Mucosa of descending colon (tissue), 3 donors: Measurements from ENCODE around the gene RANBP10. TPM values are rescaled to one million over a fixed set of nuclear protein-coding genes. Genes with fewer than 3 reads are reported as not detected.

ENCODE experiments used
- ATAC-seq: fragments of 200-7000 bp; cut with Tn5 transposase; one replicate; pipeline ENCODE4 v1.9.1; 2020; ENCODE audit warnings: mild to moderate bottlenecking, moderate library complexity
- DNase-seq, 3 donors: peaks; one replicate each; pipeline ENCODE4 v3.0.0-alpha.2; 2020
- H3K36me3 ChIP-seq: fragments of 200-600 bp; one replicate; pipeline ENCODE4 v1.8.0; 2021; ENCODE audit warnings: low read depth, mild to moderate bottlenecking
- H3K4me1 ChIP-seq: fragments of 200-600 bp; one replicate; pipeline ENCODE4 v1.8.0; 2021; ENCODE audit warnings: low read depth, mild to moderate bottlenecking
- H3K4me3 ChIP-seq: fragments of 200-600 bp; one replicate; pipeline ENCODE4 v1.8.0; 2021; ENCODE audit warnings: mild to moderate bottlenecking
- H3K9me3 ChIP-seq: fragments of 200-600 bp; one replicate; pipeline ENCODE4 v1.8.0; 2021; ENCODE audit warnings: mild to moderate bottlenecking
- intact Hi-C, 2 donors: fragments of 100-400 bp; cut with DNase I in 1 of 2; cut with micrococcal nuclease in 1 of 2; formaldehyde crosslinking; loops; one replicate each; pipeline versions ENCODE4 v1.11.0 to v1.11.1; 2022; cut with DNase I, micrococcal nuclease
- total RNA-seq, 3 donors: library from RNA; stranded (reverse); fragmentation: NEBNext Ultra II Directional in 2 of 3; extraction: Animal tissue kit (Norgen Biotek cat#: 25700) in 2 of 3; gene quantifications; one replicate each; pipeline versions ENCODE4 v1.2.1 to v1.2.4, GENCODE V29; 2021 to 2023
- TF ChIP-seq, protein P1 (sequence below): fragments of 200-600 bp; IDR thresholded peaks from one replicate; pipeline ENCODE4 v1.8.0; 2022; ENCODE audit warnings: antibody characterized with exemption, mild to moderate bottlenecking
- donor health status: DM: no; HTN: no; CAD: no; lungs with moderate emphysema.
- donor health status: DM: no; HTN: no; CAD: no.
- donor health status: DM: no; HTN: yes; CAD: no.

The RANBP10 gene
- total RNA-seq, 3 donors from 2014 or later, result 19.6 to 24.1 (median 20.6) TPM

DNA sequence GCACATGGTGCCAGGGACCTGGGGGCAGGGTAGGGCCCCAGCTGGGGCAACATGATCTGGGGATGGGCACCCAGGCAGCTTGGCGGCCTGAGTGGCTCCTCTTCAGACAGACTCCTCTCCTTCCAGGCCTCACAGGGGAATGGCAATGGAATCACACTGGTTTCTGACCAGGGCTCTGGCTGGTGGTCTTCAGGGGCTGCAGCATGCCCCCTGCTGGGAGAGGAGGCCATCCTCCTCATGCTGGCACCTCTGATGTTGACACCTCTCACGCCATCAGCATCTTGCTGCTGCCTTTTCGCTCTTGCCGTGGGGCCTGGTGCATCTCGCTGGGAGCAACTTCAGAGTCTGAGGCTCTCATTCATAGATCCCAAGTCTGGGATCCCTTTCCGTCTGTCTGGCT, 76.0 kb downstream of the RANBP10 start:
- Histone ChIP-seq H3K36me3 (peaks cover 11% of the 10 kb centered on the region), H3K4me1 (no peaks in the 10 kb centered on the region), H3K4me3 (no peak overlapping the region), H3K9me3 (no peaks in the 10 kb centered on the region)
- DNase-seq (no peak), ATAC-seq (no peak)
- intact Hi-C loops, result no loop called here
- TF ChIP-seq, protein P1, sequence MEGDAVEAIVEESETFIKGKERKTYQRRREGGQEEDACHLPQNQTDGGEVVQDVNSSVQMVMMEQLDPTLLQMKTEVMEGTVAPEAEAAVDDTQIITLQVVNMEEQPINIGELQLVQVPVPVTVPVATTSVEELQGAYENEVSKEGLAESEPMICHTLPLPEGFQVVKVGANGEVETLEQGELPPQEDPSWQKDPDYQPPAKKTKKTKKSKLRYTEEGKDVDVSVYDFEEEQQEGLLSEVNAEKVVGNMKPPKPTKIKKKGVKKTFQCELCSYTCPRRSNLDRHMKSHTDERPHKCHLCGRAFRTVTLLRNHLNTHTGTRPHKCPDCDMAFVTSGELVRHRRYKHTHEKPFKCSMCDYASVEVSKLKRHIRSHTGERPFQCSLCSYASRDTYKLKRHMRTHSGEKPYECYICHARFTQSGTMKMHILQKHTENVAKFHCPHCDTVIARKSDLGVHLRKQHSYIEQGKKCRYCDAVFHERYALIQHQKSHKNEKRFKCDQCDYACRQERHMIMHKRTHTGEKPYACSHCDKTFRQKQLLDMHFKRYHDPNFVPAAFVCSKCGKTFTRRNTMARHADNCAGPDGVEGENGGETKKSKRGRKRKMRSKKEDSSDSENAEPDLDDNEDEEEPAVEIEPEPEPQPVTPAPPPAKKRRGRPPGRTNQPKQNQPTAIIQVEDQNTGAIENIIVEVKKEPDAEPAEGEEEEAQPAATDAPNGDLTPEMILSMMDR, result no peak

DNA sequence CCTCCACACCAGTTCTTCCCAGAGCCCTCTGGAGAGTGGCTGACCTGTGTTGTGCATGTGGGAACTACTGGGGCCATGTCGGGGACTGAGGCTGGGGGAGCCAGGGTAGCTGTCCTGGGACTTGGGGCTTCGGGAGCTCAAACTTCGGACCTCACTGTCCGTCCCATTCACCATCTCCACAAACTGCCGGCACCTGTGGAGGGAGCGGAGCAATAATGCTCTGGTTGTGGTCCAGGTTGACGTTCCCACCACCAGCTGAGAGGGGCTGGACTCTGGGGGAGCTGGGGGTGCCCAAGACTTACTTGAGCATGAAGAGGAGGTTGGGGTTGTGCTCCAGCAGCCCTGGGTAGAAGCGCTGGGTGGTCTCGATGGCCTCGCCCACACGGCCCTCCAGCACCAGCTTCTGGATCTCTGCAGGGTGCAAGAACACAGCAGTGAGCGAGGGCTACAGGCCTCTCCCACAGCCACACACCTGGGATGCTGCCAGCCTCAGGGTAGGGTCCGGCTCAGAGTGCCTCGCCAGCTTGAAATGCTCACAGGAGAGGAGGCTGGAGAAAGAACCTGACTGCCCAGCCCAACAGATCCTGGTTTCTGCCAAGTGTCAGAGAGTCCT, 76.6 kb downstream of the RANBP10 start:
- Histone ChIP-seq H3K4me3 (no peak overlapping the region), H3K4me1 (no peaks in the 10 kb centered on the region), H3K36me3 (peaks cover 14% of the 10 kb centered on the region), H3K9me3 (no peaks in the 10 kb centered on the region)
- no peak for DNase-seq
- TF ChIP-seq, protein P1, result no peak
- ATAC-seq, result no peak
- intact Hi-C loops, result no loop called here

DNA sequence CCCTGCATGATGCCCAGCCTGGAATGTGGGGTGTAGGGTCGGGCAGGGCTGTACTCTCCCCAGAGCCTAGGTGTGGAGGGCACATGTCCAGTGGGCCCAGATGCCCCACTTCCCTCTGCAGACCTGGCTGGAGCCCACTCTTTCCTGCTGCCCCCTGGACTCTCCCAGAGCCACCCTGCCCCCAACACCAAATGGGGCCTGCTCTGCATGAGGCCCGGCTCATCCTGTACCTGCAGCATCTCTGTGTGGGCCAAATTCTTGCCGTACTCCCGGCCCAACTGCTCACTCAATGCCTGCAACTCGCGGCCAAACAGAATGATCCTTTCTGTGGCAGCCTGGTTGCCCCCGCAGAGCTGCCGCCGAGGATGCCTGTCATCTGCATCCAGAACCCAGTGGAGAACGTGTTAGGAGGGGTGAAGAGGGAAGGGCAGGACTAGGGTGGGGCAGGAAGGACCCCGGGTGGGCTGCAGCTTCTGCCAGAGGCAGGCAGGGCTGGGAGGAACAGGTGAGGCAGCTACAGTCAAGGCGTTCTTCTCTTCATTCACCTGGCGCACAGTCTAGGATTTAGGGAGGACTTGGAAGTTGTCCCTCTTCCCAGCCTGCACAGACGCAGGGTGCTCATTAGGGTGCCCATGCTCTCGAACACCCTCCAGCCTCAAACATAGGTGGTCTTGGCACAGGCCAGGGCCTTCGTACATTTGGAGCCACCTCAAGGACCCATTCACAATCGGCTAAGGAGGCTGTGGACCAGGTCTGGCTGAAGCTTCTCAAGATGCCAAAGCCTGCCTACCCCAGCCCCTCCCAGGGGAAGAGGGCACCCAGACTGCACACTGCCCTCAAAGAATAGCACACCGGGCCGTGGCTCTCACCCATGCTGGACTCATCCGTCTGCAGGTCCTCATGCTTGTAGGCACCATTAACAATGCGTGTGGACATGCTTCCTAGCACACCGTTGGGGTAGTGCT, 78.6 kb downstream of the RANBP10 start:
- ATAC-seq (no peak), DNase-seq (no peak)
- intact Hi-C loops, result no loop called here
- Histone ChIP-seq H3K36me3 (peaks cover 14% of the 10 kb centered on the region), H3K4me3 (no peak overlapping the region), H3K9me3 (no peaks in the 10 kb centered on the region), H3K4me1 (no peaks in the 10 kb centered on the region)
- TF ChIP-seq, protein P1, result no peak

DNA sequence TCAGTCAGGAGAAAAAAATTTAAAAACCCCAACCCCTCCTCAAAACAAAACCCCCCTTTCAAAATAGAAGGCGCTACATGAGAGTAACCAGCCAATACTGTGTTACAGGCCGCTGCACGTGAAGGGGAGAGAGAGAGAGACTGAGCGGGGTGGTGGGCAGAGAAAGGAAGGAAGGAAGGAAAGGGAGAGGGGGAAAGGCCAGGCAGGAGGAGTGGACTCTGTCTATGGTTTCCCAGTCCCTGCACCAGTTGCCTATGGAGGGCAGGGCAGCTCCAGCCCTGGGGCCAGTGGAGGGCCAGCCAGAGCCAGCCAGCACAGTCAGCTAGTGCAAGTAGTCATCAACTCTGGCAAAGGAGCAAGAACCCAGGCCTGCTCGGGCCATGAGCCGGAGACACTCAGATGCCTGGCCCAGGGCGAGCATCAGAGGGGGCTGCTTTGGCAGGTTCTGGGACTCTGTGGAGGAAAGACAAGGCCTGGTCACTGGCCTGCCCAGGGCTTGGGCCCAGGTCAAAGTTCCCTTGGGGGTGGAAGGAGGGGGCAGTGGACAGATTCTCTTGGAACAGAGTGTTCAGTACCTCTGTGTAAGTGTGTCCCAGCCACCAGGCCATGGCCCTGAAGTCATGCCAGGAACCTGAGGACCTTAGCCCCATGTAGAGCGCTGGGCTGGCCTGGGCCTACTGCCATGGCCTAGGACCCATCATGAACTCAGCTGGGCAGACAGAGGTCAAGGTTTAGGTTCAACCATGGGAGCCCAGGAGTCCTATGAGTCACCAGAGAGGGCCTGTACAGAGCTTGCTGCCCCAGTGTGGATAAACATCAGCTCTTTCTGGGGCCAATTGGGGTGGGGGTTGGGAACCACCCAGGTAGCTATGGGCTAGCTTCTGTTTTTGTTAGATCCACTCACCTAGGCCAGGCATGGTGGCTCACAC, 80.0 kb downstream of the RANBP10 start:
- Histone ChIP-seq H3K4me1 (no peaks in the 10 kb centered on the region), H3K9me3 (no peaks in the 10 kb centered on the region), H3K36me3 (peaks cover 14% of the 10 kb centered on the region), H3K4me3 (no peak overlapping the region)
- ATAC-seq (peak; percentile 16), DNase-seq (no peak)
- intact Hi-C loops, result no loop called here
- TF ChIP-seq, protein P1, result no peak

DNA sequence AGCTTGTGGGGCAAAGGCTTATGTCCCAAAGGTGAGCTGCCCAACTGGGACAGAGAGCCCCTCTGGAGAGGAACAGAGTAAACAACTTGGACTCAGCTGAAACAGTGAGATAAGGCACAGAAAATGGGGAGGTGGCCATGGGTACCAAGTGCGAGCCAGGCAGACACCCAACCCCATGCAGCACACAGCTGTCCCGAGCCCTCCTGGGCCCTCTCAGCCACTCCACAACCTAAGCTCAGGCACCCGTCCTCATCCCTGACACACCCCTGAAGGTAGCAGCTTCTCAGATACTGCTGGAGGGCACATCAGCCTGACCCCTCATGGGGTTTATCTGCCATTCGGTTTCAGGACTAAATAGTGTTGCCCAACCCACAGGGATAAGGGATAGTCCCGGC, 82.5 kb downstream of the RANBP10 start:
- TF ChIP-seq, protein P1, result no peak
- DNase-seq (no peak), ATAC-seq (no peak)
- Histone ChIP-seq H3K4me3 (no peak overlapping the region), H3K4me1 (peaks cover 6% of the 10 kb centered on the region), H3K9me3 (no peaks in the 10 kb centered on the region), H3K36me3 (peaks cover 6% of the 10 kb centered on the region)
- intact Hi-C loops, result no loop called here
